Measurements from ENCODE around the gene GBP6. TPM values are rescaled to one million over a fixed set of nuclear protein-coding genes. Genes with fewer than 3 reads are reported as not detected.

Gene GBP6
- total RNA-seq, 1 donor from 2014 or later: not detected

GRCh38 chr1:89352421-89352820 lies 11.4 kb upstream of the GBP6 start:
- H3K27ac ChIP-seq: no peak overlapping the region
- no peak for DNase-seq (ENCODE audit: low spot score in 2 of 2)
- intact Hi-C loops (cut with DNase I): no loop called here
- no peaks in the 10 kb centered on the region for H3K4me1 ChIP-seq
- H3K36me3 ChIP-seq: no peaks in the 10 kb centered on the region
- H3K4me3 ChIP-seq: no peak overlapping the region
- H3K27me3 ChIP-seq: no peaks in the 10 kb centered on the region
- no peaks in the 10 kb centered on the region for H3K9me3 ChIP-seq
- TF ChIP-seq CTCF (IDR thresholded peaks at IDR 0.05): no peak

DNA sequence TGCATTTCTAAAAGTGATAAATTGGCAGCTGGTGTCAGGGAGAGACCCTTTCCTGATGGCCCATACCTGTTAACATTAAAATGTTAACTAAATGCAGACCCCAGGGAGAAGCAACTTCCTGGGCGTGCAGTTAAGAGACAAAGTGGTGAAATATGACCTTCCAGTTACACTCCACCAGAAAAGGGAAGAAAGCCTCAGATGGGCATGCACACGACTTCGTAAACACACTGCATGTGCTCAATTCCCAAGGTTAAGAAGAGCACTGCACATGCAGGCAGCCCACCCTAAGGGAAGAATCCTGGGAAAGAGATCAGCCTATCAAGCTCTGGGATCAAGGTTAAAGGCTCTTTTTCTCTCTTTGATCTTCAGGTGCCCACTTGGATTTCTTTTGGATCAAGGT lies 9.7 kb upstream of the GBP6 start:
- DNase-seq (ENCODE audit: low spot score in 2 of 2): no peak
- no peaks in the 10 kb centered on the region for H3K36me3 ChIP-seq
- H3K4me3 ChIP-seq: no peak overlapping the region
- intact Hi-C loops (cut with DNase I): no loop called here
- no peak overlapping the region for H3K27ac ChIP-seq
- no peak for TF ChIP-seq CTCF (IDR thresholded peaks at IDR 0.05)
- no peaks in the 10 kb centered on the region for H3K4me1 ChIP-seq
- no peaks in the 10 kb centered on the region for H3K27me3 ChIP-seq
- no peaks in the 10 kb centered on the region for H3K9me3 ChIP-seq

GRCh38 chr1:89355056-89355455 lies 8.8 kb upstream of the GBP6 start:
- Histone ChIP-seq H3K36me3 (no peaks in the 10 kb centered on the region), H3K27ac (no peak overlapping the region), H3K4me1 (no peaks in the 10 kb centered on the region), H3K9me3 (no peaks in the 10 kb centered on the region), H3K4me3 (no peak overlapping the region), H3K27me3 (no peaks in the 10 kb centered on the region)
- no peak for TF ChIP-seq CTCF (IDR thresholded peaks at IDR 0.05)
- intact Hi-C loops (cut with DNase I): loop anchor here (5.0 kb wide), 1 partner anchor 233 kb away; no protein-coding TSS in a partner anchor
- no peak for DNase-seq (ENCODE audit: low spot score in 2 of 2)

DNA sequence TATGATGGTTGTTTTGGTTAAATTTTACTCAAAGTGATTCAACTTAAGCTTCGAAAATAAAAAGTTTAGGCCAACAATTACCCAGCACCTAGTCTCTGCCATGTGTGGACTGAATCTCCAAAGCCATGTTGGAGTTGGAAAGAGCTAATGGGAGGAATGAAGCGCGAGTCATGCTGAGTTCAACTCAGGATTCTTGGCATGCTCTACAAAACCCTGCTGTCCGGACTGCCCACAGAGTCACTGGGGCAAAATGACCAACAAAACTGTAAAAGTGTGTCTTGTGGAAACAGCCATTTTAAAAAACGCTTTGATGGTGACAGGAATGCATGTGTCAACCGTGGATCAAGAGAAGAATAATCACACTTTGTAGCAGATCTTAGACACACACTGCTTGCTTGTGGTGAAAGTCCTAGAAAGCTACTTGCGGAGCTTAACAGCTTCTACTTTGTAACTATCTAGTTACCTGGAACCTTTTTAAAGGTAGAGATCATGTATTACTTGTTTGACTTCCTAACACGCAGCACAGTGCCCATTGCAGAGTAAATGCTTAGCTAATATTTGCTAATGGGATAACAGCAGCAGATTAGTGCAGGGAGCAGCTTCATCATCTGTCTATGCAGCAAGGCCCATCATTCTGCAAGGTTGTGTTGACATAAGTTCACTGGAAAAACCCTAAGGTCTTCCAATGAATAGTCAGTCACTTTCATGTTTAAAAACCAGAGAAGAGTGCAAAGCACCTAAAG lies 7.0 kb upstream of the GBP6 start:
- DNase-seq (ENCODE audit: low spot score in 2 of 2): no peak
- Histone ChIP-seq H3K27ac (no peak overlapping the region), H3K9me3 (no peaks in the 10 kb centered on the region), H3K4me1 (no peaks in the 10 kb centered on the region), H3K36me3 (no peaks in the 10 kb centered on the region), H3K4me3 (no peak overlapping the region), H3K27me3 (no peaks in the 10 kb centered on the region)
- no peak for TF ChIP-seq CTCF (IDR thresholded peaks at IDR 0.05)
- intact Hi-C loops (cut with DNase I): loop anchor here (5.0 kb wide), 1 partner anchor 235 kb away; no protein-coding TSS in a partner anchor

- Histone ChIP-seq H3K4me3 (no peak overlapping the region), H3K27me3 (no peaks in the 10 kb centered on the region), H3K36me3 (no peaks in the 10 kb centered on the region), H3K9me3 (no peaks in the 10 kb centered on the region), H3K4me1 (no peaks in the 10 kb centered on the region), H3K27ac (no peak overlapping the region)
- intact Hi-C loops (cut with DNase I): loop anchor here (1.0 to 5.0 kb wide), 3 partner anchors 236 to 360 kb away; no protein-coding TSS in a partner anchor
- peak; percentile 67 to 80 (median 72) for TF ChIP-seq CTCF (IDR thresholded peaks at IDR 0.05)
- peak in 1 of 2 donors; percentile 91 for DNase-seq (ENCODE audit: low spot score in 2 of 2)
Measured at GRCh38 chr1:89358287-89358893, 5.5 kb upstream of the GBP6 start.

All from ascending aorta (tissue), 2 donors.